Sciatic nerve (tissue), 2 donors: Measurements from ENCODE around the gene FARSA. TPM values are rescaled to one million over a fixed set of nuclear protein-coding genes. Genes with fewer than 3 reads are reported as not detected.
"Not testable (repeated sequence)": the region's sequence is repeated elsewhere in the genome, so short reads cannot be mapped to it uniquely, and the experiment has no call there.

Experiments used
- ATAC-seq: fragments of 200-7000 bp; cut with Tn5 transposase; one replicate; pipeline ENCODE4 v1.9.1; 2020; ENCODE audit warnings: mild to moderate bottlenecking, moderate library complexity
- DNase-seq: peaks from one replicate; pipeline ENCODE4 v3.0.0-alpha.2; 2020; ENCODE audit warnings: low spot score
- intact Hi-C: fragments of 100-400 bp; cut with DNase I; formaldehyde crosslinking; loops from one replicate; pipeline ENCODE4 v1.14.2; 2022
- total RNA-seq: library from RNA; stranded (reverse); fragmentation: NEBNext Ultra II Directional; extraction: Animal tissue kit (Norgen Biotek cat#: 25700); gene quantifications from one replicate; pipeline ENCODE4 v1.2.1, GENCODE V29; 2021
- donor health status: DM: no; HTN: no; CAD: no.
- donor health status: DM: no; HTN: no; CAD: no.

Gene FARSA
- 33.7 TPM for total RNA-seq

- DNase-seq: peak; percentile 94
- peak; percentile 87 for ATAC-seq
- intact Hi-C loops: no loop called here
Measured at GRCh38 chr19:12933287-12934072, at the start of gene FARSA. FARSA (minus strand) TSS chr19:12933711; CDS start chr19:12933696, 15 bp downstream.

DNA sequence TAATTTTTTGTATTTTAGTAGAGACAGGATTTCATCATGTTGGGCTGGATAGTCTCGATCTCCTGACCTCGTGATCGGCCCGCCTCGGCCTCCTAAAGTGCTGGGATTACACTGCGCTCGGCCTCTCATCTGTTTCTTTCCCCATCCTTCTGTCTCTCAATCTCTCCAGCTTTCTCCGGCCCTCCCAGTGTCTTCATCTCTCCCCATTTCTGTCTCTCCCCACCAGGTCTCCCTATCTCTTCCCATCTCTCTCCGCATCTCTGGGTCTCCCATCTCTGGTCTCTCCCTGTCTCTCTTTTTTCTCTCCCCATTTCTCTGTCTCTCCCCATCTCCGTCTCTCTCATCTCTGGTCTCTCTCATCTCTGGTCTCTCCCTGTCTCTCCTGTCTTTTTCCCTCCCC is 49.6 kb upstream of the FARSA start:
- DNase-seq: no peak
- intact Hi-C loops: loop anchor here (10.0 kb wide), 1 partner anchor 82 kb away; no protein-coding TSS in a partner anchor
- ATAC-seq: no peak

- ATAC-seq: no peak
- no peak for DNase-seq
- intact Hi-C loops: loop anchor here (10.0 kb wide), 1 partner anchor 82 kb away; no protein-coding TSS in a partner anchor
Measured at GRCh38 chr19:12982648-12983047, 49.1 kb upstream of the FARSA start.

- no peak for ATAC-seq
- intact Hi-C loops: loop anchor here (2.0 to 10.0 kb wide), 3 partner anchors 85 to 265 kb away; no protein-coding TSS in a partner anchor
- DNase-seq: no peak
Measured at GRCh38 chr19:12979974-12980373, 46.5 kb upstream of the FARSA start.

GRCh38 chr19:12976109-12976508 is 42.6 kb upstream of the FARSA start:
- ATAC-seq, DNase-seq: not testable (repeated sequence)
- intact Hi-C loops: loop anchor here (10.0 kb wide), 1 partner anchor 269 kb away; no protein-coding TSS in a partner anchor

DNA sequence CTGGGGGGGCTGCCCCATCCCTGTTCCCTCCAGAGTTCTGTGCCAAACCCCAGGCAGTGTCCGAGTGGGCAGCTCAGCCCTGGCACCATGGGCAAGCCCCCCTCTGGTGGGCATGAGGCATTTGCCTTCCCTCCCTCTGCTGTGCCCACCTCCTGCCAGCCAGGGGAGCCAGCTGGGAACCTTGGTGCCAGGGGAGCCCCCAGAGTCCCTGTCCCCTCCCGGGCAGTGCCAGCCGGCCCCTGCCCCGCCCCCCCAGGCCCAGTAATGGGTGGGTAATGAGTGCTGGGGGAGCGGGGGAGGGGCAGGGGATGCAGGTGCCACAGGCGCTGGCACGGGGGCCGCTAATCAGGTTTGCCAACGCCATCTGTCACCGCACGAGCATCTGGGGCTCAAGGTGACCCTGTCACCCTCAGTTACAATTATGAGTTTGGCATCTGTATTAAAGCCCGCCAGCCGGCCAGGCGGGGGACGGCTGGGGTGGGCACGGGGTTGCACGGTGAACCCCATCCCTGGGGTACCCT is 41.8 kb upstream of the FARSA start:
- ATAC-seq (no peak), DNase-seq (no peak)
- intact Hi-C loops: loop anchor here (10.0 kb wide), 1 partner anchor 270 kb away; no protein-coding TSS in a partner anchor

DNA sequence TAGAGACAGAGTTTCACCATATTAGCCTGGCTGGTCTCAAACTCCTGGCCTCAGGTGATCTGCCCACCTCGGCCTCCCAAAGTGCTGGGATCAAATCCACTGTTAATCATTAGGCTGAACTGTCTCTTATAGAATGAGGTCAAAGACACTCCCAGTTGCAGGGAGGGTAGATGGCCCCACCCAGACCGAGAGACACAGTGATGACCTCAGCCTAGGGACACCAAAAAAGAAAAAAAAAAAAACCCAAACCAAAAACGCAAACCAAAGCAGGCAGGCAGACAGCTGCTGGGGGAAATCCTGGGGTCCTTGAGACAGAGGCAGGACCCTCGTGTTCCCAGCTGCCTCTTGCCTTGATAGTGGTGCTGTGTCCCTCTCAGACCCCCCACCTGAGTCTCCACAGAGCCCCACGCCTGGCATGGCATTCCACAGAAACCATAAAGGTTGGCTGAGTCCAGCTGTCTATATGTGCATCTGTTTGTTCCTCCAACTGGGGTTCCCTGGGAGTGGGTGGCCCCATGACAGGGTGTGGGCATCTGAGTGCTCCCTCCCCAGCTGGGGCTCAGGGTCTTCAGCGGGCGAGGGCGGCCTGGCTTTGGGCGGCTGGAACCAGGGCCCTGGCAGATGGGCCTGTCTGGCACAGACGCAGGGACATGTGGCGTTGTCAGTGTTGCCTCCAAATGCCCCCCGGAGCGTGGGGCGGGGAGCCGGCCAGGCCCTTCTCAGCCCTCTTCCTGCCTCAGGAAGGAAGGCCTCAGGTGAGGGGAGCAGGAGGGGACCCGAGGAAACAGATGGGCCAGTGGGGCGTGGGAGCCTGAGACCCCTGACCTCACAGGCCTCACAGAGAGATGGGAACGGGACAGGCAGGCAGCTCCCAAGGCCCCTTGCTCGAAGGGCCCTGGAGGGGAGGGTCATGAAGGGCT is 41.0 kb upstream of the FARSA start:
- intact Hi-C loops: loop anchor here (10.0 kb wide), 1 partner anchor 270 kb away; no protein-coding TSS in a partner anchor
- DNase-seq (no peak), ATAC-seq (no peak)

DNA sequence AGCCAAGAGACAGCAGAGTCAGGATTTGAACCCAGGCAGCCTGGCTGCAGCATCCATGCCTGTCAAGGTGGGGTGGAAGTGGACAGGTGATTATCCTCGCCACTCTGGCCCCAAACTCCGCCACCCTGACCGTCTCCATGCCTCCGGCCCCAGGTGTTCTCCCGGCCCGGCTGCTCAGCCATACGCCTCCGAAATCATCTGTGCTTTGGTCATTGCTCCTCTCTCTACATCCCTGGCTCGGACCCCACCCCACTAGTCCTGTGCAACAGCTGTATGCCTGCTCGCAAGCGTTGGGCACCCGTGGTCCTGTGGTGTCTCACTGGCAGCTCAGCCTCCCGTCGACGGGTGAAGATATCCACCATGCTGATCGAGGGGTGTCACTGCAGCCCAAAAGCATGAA is 39.7 kb upstream of the FARSA start:
- intact Hi-C loops: loop anchor here (10.0 kb wide), 1 partner anchor 272 kb away; no protein-coding TSS in a partner anchor
- DNase-seq: no peak
- ATAC-seq: no peak

- ATAC-seq: no peak
- intact Hi-C loops: loop anchor here (10.0 kb wide), 1 partner anchor 275 kb away; no protein-coding TSS in a partner anchor
Measured at GRCh38 chr19:12970070-12970820, 36.7 kb upstream of the FARSA start.

DNA sequence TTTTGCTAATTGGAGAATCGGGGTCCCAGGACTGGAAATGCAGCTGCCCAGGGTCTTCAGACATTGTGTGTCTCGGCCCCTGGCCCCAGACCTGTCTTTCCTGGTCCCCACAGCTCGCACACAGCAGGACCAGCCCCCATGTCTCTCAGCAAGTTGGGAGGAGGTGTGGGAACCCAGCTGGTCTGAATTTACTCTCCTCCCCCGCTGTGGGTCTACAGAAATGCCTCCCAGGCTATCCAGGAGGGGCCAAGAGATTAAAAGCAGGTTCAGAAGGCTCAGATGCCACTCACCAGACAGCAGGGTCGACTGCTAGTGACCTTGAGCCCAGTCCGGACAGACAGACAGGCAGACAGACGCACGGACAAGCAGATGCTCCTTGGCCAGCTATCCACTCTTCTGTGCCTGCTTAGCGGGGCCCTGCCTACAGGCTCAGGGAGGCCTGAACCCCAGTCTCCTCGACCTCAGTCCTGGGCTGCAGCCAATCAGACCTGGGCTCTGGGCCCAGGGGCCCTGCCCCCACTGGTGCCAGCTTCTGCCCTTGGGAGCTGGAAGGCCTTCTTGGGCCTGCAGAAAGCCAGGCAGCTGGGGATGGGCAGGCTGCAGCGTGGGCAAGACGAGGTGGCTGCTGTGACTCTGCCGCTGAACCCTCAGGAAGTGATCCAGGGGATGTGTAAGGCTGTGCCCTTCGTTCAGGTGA is 35.9 kb upstream of the FARSA start, which contains the start of gene DAND5:
Gene DAND5 (plus strand): TSS at position 285 of the 697 bp plus-strand sequence. CDS start 85 bp downstream, at position 370.
- no peak for DNase-seq
- intact Hi-C loops: no loop called here
- ATAC-seq: no peak

More at GRCh38 chr19:12970070-12970820, 36.7 kb upstream of the FARSA start:
- DNase-seq: no peak

GRCh38 chr19:12967907-12968306 is 34.4 kb upstream of the FARSA start:
- ATAC-seq (no peak), DNase-seq (no peak)
- intact Hi-C loops: no loop called here

DNA sequence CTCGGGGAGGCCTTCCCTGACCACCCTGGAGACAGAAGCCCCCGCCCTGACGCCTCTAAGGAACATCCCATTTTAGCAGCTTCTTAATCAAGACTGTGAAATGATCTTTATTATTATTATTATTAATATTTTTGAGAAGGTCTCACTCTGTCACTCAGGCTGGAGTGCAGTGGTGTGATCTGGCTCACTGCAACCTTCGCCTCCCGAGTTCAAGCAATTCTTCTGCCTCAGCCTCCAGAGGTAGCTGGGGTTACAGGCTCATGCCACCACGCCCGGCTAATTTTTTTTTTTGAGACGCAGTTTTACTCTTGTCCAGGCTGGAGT is 32.3 kb upstream of the FARSA start:
- no peak for DNase-seq
- ATAC-seq: no peak
- intact Hi-C loops: no loop called here

DNA sequence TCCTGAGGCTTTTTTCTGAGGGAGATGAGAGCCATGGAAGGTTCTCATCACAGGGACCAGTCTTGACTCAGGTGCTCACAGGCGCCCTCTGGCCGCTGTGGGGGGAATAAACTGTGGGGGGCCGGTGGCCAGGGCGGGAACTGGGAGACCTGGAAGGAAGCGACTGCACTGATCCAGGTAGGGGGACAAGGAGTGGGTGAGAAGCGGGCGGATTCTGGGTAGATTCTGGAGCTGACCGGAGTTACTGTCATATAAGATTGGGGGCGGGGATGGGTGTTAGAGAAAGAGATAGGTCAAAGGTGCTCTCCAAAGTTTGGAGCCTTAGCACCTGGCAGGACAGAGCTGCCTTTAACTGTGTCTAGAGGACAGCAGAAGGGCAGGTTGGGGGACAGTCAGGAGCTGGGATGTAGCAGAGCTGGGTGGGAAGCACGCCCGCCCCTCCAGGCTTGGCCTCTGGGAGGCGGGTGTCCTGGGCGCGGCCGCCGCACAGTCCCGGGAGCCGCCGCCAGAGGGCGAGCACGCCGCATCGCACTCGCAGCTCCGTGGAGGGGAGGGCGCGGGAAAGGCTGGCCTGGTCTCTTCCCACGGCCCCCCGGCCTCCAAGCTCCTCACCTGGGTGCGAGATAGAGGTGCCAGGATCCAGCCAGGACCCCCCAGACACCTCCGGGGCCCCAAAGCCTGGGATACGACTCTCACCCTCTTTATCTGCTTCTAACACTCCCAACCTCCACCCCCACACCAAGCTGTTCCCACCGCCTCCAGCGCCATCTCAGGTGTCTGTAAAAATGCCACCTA is 31.7 kb upstream of the FARSA start:
- peak; percentile 95 for ATAC-seq
- peak; percentile 88 for DNase-seq
- intact Hi-C loops: no loop called here

GRCh38 chr19:12959481-12959880 is 26.0 kb upstream of the FARSA start:
- ATAC-seq (no peak), DNase-seq (no peak)
- intact Hi-C loops: no loop called here

- intact Hi-C loops, DNase-seq: not testable (repeated sequence)
- ATAC-seq: peak; percentile 24
Measured at GRCh38 chr19:12957389-12957952, 24.0 kb upstream of the FARSA start.

DNA sequence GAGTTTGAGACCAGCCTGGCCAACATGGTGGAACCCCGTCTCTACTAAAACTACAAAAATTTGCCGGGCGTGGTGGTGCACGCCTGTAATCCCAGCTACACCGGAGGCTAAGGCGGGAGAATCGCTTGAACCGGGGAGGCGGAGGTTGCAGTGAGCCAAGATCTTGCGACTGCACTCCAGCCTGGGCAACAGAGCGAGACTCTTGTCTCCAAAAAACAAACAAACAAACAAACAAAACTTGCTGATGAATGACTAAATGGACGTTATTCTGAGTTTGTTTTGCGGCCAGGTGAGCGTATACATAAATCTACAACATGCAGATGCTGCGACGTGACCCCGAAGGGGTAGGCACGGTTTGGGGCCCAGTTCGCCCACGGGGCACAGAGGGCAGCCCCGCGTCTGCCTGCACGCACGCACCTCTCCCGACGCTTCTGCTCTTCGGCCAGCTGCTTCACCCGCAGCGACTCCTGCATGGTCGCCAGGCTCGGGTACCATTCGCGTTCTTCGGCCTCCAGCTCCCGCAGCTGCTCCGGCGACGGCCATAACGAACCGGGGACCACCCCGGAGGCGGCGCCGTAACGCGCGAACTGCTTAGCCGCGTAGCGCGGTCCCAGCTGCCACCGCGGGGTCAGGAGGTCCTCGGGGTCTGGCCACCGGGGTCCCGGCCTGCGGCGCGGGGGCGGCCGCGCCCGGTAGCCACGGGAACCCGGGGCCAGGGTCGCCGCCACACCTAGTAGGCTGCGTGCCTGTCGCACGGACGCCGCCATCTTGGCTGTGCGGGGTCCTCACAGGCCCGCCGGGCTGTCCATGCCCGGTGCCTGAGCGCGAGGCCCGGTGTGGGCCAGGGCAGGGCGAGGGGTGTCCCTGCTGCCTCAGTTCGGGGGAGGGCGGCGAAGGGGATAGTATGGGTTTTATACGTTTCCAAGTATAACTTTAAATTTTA is 23.2 kb upstream of the FARSA start, which contains the start of gene GADD45GIP1:
Gene GADD45GIP1 (minus strand): TSS at position 778 of the 943 bp plus-strand sequence. CDS start 11 bp downstream, at position 767.
- intact Hi-C loops: no loop called here
- peak; percentile 82 for DNase-seq
- ATAC-seq: peak; percentile 95
